Transverse colon (tissue), 3 donors: Measurements from ENCODE around the gene NIPSNAP2.

Experiments
- EP300 ChIP-seq: sonication (generic); formaldehyde crosslinking; IDR thresholded peaks from one replicate; pipeline ENCODE4 v1.6.1; 2017; ENCODE audit warnings: antibody characterized with exemption, low read depth
- POLR2A ChIP-seq: fragments of 450-650 bp; IDR thresholded peaks from one replicate; pipeline ENCODE4 v1.6.1; 2016; ENCODE audit warnings: antibody characterized with exemption, mild to moderate bottlenecking, moderate library complexity
- TF ChIP-seq, protein P1 (sequence below), 5 experiments: fragments of 200-600 bp in 3 of 5; fragments of 450-650 bp in 2 of 5; sonication (generic) in 3 of 5; IDR thresholded peaks; 1 replicate in 2 of 5; 2 replicates in 3 of 5; pipeline ENCODE4 v1.5.1; 2016 to 2017; ENCODE audit warnings: antibody characterized with exemption in 5 of 5, inconsistent platforms in 3 of 5, mild to moderate bottlenecking in 2 of 5, moderate library complexity in 1 of 5

DNA sequence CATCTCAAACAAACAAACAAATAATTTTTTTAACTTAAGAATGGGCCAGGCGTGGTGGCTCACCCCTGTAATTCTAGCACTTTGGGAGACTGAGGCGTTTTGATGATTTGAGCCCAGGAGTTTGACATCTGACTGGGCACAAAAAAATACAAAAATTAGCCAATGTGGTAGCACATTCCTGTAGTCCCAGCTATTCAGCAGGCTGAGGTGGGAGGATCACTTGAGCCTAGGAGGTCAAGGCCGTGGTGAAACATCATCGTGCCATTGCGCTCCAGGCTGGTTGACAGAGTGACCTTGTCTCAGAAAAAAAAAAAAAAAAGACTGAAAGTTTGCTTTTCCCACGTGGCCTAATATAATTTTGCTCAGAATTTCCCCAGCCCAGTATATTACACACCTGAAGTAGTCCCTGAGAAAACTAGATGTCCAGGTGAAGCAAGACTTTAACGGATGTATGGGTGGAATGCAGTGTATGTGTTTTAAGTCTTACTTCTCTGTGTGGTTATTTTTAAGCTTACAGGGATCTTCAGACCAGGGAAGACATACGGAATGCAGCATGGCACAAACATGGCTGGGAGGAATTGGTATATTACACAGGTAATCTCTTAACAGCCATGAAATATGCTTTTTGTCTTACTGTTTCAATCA is 32.6 kb downstream of the NIPSNAP2 start:
- TF ChIP-seq POLR2A (no peak), EP300 (no peak)
- TF ChIP-seq, protein P1, sequence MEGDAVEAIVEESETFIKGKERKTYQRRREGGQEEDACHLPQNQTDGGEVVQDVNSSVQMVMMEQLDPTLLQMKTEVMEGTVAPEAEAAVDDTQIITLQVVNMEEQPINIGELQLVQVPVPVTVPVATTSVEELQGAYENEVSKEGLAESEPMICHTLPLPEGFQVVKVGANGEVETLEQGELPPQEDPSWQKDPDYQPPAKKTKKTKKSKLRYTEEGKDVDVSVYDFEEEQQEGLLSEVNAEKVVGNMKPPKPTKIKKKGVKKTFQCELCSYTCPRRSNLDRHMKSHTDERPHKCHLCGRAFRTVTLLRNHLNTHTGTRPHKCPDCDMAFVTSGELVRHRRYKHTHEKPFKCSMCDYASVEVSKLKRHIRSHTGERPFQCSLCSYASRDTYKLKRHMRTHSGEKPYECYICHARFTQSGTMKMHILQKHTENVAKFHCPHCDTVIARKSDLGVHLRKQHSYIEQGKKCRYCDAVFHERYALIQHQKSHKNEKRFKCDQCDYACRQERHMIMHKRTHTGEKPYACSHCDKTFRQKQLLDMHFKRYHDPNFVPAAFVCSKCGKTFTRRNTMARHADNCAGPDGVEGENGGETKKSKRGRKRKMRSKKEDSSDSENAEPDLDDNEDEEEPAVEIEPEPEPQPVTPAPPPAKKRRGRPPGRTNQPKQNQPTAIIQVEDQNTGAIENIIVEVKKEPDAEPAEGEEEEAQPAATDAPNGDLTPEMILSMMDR (IDR thresholded peaks at IDR 0.05): no peak
